OCI-LY7 (cell line): ENCODE measurements around the gene HTRA1. TPM values are rescaled to one million over a fixed set of nuclear protein-coding genes. Genes with fewer than 3 reads are reported as not detected.

Experiments
- BruUV-seq: library from RNA; stranded (reverse); fragments of 400-500 nt; replicated peaks from 2 replicates; lab custom pipeline; 2021; lab: Mats Ljungman, UMichigan
- CTCF ChIA-PET: fragments of 300-600 bp; sonication (Branson Sonifier 250); formaldehyde crosslinking; loops from one replicate; lab custom pipeline; 2022; ENCODE audit warnings: antibody characterized with exemption; ENCODE audit not compliant: unreplicated experiment; lab: Charles Lee
- POLR2A ChIA-PET: fragments of 300-600 bp; sonication (Branson Sonifier 250); formaldehyde crosslinking; loops from one replicate; lab custom pipeline; 2022; ENCODE audit warnings: antibody characterized with exemption; lab: Charles Lee
- DNase-seq: peaks from one replicate; pipeline ENCODE4 v3.0.0-alpha.2; 2015; ENCODE audit warnings: low spot score
- H2AFZ ChIP-seq: fragments of 200-600 bp; sonication (generic), shearing (Covaris generic); 2 replicates; pipeline ENCODE4 v1.6.1; 2014; ENCODE audit warnings: mild to moderate bottlenecking, antibody characterized with exemption, low read length, moderate library complexity
- H3K27ac ChIP-seq: fragments of 200-600 bp; sonication (generic); 2 replicates; pipeline ENCODE4 v1.5.1; 2014; ENCODE audit warnings: mixed run types, low read depth, mild to moderate bottlenecking, moderate library complexity, low read length, inconsistent platforms; ENCODE audit not compliant: poor library complexity, severe bottlenecking
- H3K36me3 ChIP-seq: fragments of 200-600 bp; sonication (generic); 2 replicates; pipeline ENCODE4 v1.6.1; 2014; ENCODE audit warnings: mild to moderate bottlenecking, antibody characterized with exemption, low read length, moderate library complexity, mixed read lengths; ENCODE audit not compliant: insufficient read depth
- H3K4me1 ChIP-seq: fragments of 200-600 bp; sonication (generic); 2 replicates; pipeline ENCODE4 v1.5.1; 2014; ENCODE audit warnings: mild to moderate bottlenecking, low read length; ENCODE audit not compliant: insufficient read depth, poor library complexity, severe bottlenecking
- H3K4me2 ChIP-seq: fragments of 200-600 bp; sonication (generic); 2 replicates; pipeline ENCODE4 v1.6.1; 2014; ENCODE audit warnings: mild to moderate bottlenecking, low read length
- H3K4me3 ChIP-seq: fragments of 200-600 bp; sonication (generic); 2 replicates; pipeline ENCODE4 v1.5.1; 2014; ENCODE audit warnings: mild to moderate bottlenecking, low read depth, low read length; ENCODE audit not compliant: poor library complexity, severe bottlenecking
- H3K79me2 ChIP-seq: fragments of 200-600 bp; sonication (generic); 2 replicates; pipeline ENCODE4 v1.6.1; 2016; ENCODE audit warnings: low read depth, mild to moderate bottlenecking, low read length, moderate library complexity, mixed read lengths; ENCODE audit not compliant: insufficient read depth
- H3K9me2 ChIP-seq: fragments of 200-600 bp; sonication (generic); 2 replicates; pipeline ENCODE4 v1.6.1; 2016; ENCODE audit warnings: mild to moderate bottlenecking, low read length, mixed read lengths; ENCODE audit not compliant: insufficient read depth
- H3K9me3 ChIP-seq: fragments of 200-600 bp; sonication (generic); 2 replicates; pipeline ENCODE4 v1.6.1; 2014; ENCODE audit warnings: mild to moderate bottlenecking, mixed run types, low read length, mixed read lengths
- H4K20me1 ChIP-seq: fragments of 200-600 bp; sonication (generic); 2 replicates; pipeline ENCODE4 v1.6.1; 2014; ENCODE audit warnings: mild to moderate bottlenecking, antibody characterized with exemption, low read length, moderate library complexity, mixed read lengths; ENCODE audit not compliant: insufficient read depth
- EZH2phosphoT487 ChIP-seq: fragments of 200-600 bp; sonication (generic); IDR thresholded peaks from 2 replicates; pipeline ENCODE4 v1.6.1; 2018; ENCODE audit warnings: low read depth, borderline replicate concordance, mild to moderate bottlenecking, mixed run types, antibody characterized with exemption, low read length, moderate library complexity, mixed read lengths
- intact Hi-C: fragments of 100-400 bp; cut with micrococcal nuclease; formaldehyde crosslinking; loops from one replicate; pipeline ENCODE4 v1.10.0; 2022; ENCODE audit not compliant: unreplicated experiment
- total RNA-seq, 2 experiments: library from RNA; depleted of rRNA in 1 of 2; stranded (reverse); fragments of >200 nt in 1 of 2; shearing (Covaris generic) in 1 of 2; gene quantifications; 2 replicates each; pipeline ENCODE4 v1.2.3, GENCODE V29; 2014 to 2022
- TF ChIP-seq, protein P1 (sequence below): fragments of 200-600 bp; sonication (generic); conservative IDR thresholded peaks from 2 replicates; pipeline ENCODE4 v1.5.1; 2014; ENCODE audit warnings: mild to moderate bottlenecking, antibody characterized with exemption, low read length, moderate library complexity, mixed read lengths

The HTRA1 gene
- total RNA-seq, 2 experiments from 2014 or later = not detected

DNA sequence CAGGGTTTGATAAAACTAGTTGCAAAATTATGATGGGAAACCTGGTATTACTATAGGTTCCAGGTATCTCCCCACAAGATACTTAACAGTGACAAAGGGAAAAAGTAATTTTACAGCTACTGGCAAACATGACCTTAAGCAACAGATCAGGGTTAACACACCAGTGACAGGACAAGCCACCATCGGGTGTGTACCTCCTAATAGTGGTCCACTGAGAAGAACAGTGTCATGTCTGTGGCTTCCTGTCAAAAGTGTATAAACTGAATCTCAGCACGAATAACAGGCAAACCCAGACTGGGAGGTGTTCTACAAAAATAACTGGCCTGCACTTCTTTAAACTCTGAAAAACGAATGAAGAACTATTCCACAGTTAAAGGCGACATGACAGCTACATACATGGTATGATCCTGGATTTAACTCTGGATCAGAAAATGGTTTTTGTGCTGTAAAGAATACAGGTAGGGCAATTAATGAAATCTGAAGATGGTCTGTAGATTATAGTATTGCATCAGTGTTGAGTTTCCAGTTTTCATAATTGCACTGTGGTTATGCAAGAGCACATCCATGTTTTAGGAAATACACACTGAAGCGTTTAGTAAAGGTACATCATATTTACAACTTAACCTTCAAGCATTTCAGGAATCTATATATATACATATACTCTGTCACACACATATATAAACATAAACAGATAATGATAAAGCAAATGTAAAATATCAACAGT lies 38.9 kb upstream of the HTRA1 start:
- ChIA-PET CTCF (no interaction called here), POLR2A (interaction anchor here (0.7 to 0.9 kb wide), 3 partner anchors 23 to 44 kb away, joined by 3 read pairs; no protein-coding TSS in a partner anchor)

DNA sequence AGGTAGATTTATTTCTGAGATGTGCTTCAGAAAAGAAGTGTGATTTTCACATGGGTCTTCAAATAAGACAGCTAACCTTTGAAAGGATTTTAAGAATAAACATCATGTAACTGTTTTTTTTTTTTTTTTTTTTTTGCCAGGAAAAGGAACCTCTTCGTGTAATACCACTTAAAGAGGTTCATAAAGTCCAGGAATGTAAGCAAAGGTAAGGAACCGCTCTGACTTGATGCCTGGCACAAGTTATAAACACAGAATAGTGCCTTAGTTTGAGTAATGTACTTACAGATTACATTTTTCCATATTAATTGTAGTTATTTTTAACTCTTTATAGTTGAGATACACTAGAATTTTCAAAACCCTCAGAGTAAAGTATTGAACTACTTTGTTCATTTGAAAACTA lies 37.3 kb upstream of the HTRA1 start:
- Histone ChIP-seq H3K4me3 (no peak overlapping the region), H3K27ac (no peak overlapping the region), H3K9me2 (no peaks in the 10 kb centered on the region), H3K4me1 (no peaks in the 10 kb centered on the region), H3K4me2 (no peak overlapping the region), H4K20me1 (no peaks in the 10 kb centered on the region), H2AFZ (no peak overlapping the region), H3K36me3 (peaks cover 3% of the 10 kb centered on the region; the same call in 1 of the 2 replicates), H3K9me3 (no peaks in the 10 kb centered on the region), H3K79me2 (no peaks in the 10 kb centered on the region)
- TF ChIP-seq, protein P1, sequence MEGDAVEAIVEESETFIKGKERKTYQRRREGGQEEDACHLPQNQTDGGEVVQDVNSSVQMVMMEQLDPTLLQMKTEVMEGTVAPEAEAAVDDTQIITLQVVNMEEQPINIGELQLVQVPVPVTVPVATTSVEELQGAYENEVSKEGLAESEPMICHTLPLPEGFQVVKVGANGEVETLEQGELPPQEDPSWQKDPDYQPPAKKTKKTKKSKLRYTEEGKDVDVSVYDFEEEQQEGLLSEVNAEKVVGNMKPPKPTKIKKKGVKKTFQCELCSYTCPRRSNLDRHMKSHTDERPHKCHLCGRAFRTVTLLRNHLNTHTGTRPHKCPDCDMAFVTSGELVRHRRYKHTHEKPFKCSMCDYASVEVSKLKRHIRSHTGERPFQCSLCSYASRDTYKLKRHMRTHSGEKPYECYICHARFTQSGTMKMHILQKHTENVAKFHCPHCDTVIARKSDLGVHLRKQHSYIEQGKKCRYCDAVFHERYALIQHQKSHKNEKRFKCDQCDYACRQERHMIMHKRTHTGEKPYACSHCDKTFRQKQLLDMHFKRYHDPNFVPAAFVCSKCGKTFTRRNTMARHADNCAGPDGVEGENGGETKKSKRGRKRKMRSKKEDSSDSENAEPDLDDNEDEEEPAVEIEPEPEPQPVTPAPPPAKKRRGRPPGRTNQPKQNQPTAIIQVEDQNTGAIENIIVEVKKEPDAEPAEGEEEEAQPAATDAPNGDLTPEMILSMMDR = no peak
- TF ChIP-seq EZH2phosphoT487 = no peak
- intact Hi-C loops = no loop called here
- ChIA-PET CTCF (no interaction called here), POLR2A (interaction anchor here (0.6 to 1.1 kb wide), 5 partner anchors 24 to 181 kb away, joined by 3 to 5 read pairs (median 3); no protein-coding TSS in a partner anchor)
- no TSS peak for BruUV-seq
- DNase-seq = no peak

More for the DNA sequence above, 38.9 kb upstream of the HTRA1 start:
- Histone ChIP-seq H3K79me2 (no peaks in the 10 kb centered on the region), H3K27ac (no peak overlapping the region), H3K9me3 (no peaks in the 10 kb centered on the region), H3K4me3 (no peak overlapping the region), H3K4me1 (no peaks in the 10 kb centered on the region), H3K9me2 (no peaks in the 10 kb centered on the region), H3K36me3 (peaks cover 8% of the 10 kb centered on the region; the same call in 1 of the 2 replicates), H4K20me1 (no peaks in the 10 kb centered on the region), H3K4me2 (no peak overlapping the region), H2AFZ (no peak overlapping the region)
- intact Hi-C loops = no loop called here
- TF ChIP-seq, protein P1 = no peak
- no peak for TF ChIP-seq EZH2phosphoT487
- BruUV-seq = no TSS peak
- DNase-seq = no peak

DNA sequence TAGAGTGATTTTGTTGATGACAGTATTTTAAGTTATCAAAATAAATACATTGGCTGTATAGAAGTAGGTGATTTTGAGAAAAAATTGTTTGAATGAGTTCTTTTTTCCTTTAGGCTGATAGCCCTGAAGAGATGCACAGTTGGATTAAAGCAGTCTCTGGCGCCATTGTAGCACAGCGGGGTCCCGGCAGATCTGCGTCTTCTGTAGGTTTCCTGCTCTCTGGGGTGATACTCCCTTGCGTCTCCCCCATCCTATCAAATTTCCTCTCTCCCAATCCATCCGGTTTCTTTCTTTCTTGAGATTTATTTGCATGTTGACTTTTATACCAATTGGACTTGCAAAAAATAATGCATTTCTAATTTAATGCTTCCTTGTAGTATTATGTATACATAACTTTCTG lies 34.5 kb upstream of the HTRA1 start:
- no peaks in the 10 kb centered on the region for H3K9me2 ChIP-seq
- H2AFZ ChIP-seq = no peak overlapping the region
- CTCF ChIA-PET = no interaction called here
- POLR2A ChIA-PET = no interaction called here
- no peaks in the 10 kb centered on the region for H3K36me3 ChIP-seq
- H3K4me1 ChIP-seq = no peaks in the 10 kb centered on the region
- BruUV-seq = no TSS peak
- H3K4me2 ChIP-seq = no peak overlapping the region
- H3K9me3 ChIP-seq = no peaks in the 10 kb centered on the region
- TF ChIP-seq, protein P1 = no peak
- TF ChIP-seq EZH2phosphoT487 = no peak
- no peak for DNase-seq
- no peak overlapping the region for H3K27ac ChIP-seq
- H3K79me2 ChIP-seq = no peaks in the 10 kb centered on the region
- no peak overlapping the region for H3K4me3 ChIP-seq
- intact Hi-C loops = no loop called here
- no peaks in the 10 kb centered on the region for H4K20me1 ChIP-seq
